Measurements from ENCODE around the gene CILP.

GRCh38 chr15:65245096-65245856 is 34.0 kb upstream of the CILP start:
- TF ChIP-seq, protein P1, sequence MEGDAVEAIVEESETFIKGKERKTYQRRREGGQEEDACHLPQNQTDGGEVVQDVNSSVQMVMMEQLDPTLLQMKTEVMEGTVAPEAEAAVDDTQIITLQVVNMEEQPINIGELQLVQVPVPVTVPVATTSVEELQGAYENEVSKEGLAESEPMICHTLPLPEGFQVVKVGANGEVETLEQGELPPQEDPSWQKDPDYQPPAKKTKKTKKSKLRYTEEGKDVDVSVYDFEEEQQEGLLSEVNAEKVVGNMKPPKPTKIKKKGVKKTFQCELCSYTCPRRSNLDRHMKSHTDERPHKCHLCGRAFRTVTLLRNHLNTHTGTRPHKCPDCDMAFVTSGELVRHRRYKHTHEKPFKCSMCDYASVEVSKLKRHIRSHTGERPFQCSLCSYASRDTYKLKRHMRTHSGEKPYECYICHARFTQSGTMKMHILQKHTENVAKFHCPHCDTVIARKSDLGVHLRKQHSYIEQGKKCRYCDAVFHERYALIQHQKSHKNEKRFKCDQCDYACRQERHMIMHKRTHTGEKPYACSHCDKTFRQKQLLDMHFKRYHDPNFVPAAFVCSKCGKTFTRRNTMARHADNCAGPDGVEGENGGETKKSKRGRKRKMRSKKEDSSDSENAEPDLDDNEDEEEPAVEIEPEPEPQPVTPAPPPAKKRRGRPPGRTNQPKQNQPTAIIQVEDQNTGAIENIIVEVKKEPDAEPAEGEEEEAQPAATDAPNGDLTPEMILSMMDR (IDR thresholded peaks at IDR 0.05): no peak
- TF ChIP-seq ATF1 (CRISPR knock-in tag; IDR thresholded peaks at IDR 0.05): no peak
- TF ChIP-seq, protein P2, sequence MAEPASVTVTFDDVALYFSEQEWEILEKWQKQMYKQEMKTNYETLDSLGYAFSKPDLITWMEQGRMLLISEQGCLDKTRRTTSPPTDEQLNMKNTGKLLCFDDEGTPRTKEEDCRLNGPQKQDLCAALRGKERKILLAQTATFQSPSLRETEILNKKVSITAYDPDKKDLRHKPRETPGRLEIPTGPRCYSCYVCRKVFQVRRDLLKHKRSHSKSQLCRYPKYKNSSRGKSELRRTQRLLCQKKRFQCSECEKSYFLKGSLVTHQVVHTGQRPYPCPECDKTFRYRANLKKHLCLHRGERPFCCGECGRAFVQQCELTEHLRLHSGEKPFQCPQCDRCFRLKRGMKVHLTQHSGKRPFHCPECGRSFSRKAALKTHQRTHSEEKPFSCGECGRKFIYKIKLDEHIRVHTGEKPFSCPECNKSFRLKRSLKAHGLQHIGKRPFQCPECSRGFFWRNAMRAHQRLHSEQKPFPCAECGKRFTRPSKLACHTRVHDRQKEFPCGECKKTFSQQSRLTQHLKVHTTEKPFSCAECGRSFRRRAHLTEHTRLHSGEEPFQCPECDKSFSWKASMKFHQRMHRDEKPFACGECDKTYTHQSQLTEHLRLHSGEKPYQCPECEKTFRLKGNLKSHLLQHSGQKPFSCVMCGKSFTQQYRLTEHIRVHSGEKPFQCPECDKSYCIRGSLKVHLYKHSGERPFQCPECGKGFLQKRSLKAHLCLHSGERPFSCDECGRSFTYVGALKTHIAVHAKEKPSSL (CRISPR knock-in tag; conservative IDR thresholded peaks at IDR 0.05): no peak

Data from WTC11 (cell line).